ENCODE results near the gene RPL21.
A peak's percentile ranks its signal among the peaks of the same experiment; 100 is the strongest.
"Not testable (repeated sequence)": the region's sequence is repeated elsewhere in the genome, so short reads cannot be mapped to it uniquely, and the experiment has no call there.

RPL21 gene

DNA sequence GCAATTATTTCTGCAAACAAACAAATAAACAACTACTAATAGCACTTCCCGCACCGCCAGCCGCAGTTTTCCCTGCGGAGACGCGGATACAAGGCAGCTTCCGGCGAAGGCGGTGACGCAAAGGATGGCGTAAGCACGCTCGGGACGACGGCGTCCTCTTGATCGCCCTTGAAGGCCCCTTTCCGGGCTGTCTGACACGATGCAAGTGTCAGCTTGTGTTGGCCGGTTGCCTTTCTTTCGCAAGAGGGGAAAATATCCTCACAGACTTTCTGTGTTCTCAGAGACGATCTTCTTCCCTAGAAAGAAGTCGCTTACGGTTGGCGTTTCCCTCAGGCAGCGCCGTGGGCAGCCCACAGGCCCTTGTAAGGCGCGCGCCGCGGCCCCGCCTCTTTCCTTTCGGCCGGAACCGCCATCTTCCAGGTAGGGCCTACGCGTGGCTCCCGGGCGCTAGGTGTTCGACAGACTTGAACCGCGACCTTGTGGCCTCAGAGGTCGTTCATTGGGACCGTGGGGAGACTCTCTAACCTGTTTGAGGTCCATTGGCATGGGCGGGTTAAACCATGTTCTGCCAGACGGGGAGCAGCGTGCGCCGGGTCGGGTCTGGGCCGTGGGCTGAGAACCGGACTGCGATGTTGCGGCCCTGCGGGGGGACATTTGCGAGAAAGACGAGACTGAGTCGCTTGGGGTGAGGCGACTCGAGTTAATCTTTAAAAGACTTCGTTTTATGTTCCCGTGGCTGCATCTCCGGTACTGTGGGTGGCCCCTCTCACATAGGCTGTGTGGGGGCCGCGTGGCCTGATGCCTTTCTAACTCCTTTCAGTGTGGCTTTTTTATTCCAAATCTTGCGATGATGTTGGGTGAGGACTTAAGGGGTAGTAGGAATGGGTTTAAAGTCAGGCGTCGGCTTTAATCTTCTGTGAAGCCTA, at the start of gene RPL21:
Gene RPL21 (plus strand): TSS at position 393 of the 926 bp plus-strand sequence. CDS start 2,219 bp downstream, outside the sequence.
- peak; percentile 97 for FAIRE-seq

- no peak for FAIRE-seq
These were observed 49.7 kb upstream of the RPL21 start for GRCh38 chr13:27201661-27202060.

GRCh38 chr13:27203186-27203585, 48.2 kb upstream of the RPL21 start:
- no peak for FAIRE-seq

GRCh38 chr13:27203854-27204253, 47.5 kb upstream of the RPL21 start:
- no peak for FAIRE-seq

DNA sequence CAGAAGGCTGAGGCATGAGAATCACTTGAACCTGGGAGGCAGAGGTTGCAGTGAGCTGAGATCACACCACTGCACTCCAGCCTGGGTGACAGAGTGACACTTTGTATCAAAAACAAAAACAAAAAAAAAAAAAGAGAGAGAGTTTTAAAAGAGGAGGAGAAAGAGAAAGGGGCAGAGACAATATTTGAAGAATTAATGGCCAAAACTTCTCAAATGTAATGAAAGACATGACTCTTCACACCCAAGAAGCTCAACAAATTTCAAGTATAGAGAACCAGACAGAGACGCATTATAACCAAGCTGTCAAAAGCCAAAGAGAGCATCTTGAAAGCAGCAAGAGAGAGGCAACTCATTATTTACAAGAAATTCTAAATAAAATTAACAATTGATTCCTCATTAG, 42.8 kb upstream of the RPL21 start:
- no peak for FAIRE-seq

DNA sequence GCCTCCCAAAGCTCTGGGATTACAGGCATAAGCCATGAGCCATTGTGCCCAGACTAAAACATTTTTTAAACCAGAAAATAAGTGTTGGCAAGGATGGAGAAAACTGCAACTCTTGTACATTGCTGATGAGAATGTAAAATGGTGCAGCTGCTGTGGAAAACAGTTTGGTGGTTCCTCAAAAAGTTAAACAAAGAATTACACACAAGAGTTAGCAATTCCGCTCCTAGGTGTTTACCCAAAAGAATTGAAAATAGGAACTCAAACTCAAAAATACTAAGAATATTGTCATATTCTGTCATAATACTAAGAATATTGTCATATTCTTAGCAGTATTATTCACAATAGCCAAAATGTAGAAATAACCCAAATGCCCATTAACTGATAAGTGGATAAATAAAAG, 40.1 kb upstream of the RPL21 start:
- FAIRE-seq = no peak

GRCh38 chr13:27211771-27212364, 39.5 kb upstream of the RPL21 start:
- FAIRE-seq = no peak

GRCh38 chr13:27213386-27213785, 38.0 kb upstream of the RPL21 start:
- FAIRE-seq = not testable (repeated sequence)

GRCh38 chr13:27217791-27218190, 33.6 kb upstream of the RPL21 start:
- FAIRE-seq = not testable (repeated sequence)

- FAIRE-seq = not testable (repeated sequence)
These were observed 32.5 kb upstream of the RPL21 start for GRCh38 chr13:27218861-27219260.

DNA sequence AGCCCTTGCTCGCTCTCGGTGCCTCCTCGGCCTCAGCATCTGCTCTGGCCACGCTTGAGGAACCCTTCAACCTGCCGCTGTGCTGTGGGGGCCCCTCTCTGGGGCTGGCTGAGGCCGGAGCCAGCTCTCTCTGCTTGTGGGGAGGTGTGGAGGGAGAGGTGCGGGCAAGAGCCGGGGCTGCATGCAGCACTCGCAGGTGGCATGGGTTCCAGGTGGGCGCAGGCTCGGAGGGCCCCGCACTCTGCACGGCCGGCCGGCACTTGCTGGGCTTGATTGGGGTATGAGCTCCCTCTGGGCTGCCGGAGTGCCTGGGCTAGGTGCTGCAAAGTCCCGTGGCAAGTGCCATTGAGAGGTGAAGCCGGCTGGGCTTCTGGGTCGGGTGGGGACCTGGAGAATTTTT, 31.7 kb upstream of the RPL21 start:
- no peak for FAIRE-seq

DNA sequence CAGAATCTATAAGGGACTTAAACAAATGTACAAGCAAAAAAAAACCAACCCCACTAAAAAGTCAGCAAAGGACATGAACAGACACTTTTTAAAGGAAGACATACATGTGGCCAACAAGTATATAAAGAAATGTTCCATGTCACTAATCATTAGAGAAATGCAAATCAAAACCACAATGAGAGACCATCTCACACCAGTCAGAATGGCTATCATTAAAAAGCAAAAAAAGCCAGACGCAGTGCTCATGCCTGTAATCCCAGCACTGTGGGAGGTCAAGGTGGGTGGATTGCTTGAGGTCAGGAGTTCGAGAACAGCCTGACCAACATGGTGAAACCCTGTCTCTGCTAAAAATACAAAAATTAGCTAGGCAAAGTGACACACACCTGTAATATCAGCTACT, 29.3 kb upstream of the RPL21 start:
- FAIRE-seq = not testable (repeated sequence)

- FAIRE-seq = no peak
These were observed 24.4 kb upstream of the RPL21 start for GRCh38 chr13:27226991-27227390.

GRCh38 chr13:27228131-27228530, 23.2 kb upstream of the RPL21 start:
- FAIRE-seq = no peak

DNA sequence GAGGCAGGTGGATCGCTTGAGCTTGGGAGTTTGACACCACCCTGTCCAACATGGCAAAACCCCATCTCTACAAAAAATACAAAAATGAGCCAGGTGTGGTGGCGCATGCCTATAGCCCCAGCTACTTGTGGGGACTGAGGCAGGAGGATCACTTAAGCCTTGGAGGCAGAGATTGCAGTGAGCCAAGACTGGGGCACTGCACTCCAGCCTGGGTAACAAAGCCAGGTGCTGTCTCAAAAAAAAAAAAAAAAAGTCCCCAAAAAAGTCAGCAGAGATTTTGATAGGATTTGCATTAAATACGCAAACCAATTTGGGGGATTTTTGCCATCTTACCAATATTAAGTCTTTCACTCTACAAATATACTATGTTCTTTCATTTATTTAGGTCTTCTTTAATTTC, 21.7 kb upstream of the RPL21 start:
- no peak for FAIRE-seq

- no peak for FAIRE-seq
These were observed 17.4 kb upstream of the RPL21 start for GRCh38 chr13:27233964-27234363.

GRCh38 chr13:27236478-27236877, 14.9 kb upstream of the RPL21 start:
- FAIRE-seq = no peak

DNA sequence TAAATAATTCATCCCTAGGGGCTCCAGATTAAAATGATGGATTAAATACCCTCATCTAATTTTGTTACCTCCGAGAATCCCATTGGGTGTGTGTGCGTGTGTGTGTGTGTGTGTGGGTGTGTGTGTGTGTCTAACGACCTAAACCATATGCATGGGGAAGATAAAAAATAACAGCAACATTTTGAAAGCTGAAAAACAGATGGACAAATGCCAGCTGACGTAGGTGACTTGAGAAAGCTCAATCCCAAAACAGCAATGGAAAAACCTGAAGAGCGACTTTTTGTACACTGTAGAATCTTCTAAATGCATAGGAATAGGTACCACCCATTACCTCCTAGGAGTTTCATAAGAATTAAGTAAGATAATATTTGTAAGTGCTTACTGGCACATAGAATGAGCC, 8.7 kb upstream of the RPL21 start:
- FAIRE-seq = no peak

GRCh38 chr13:27245610-27246009, 5.7 kb upstream of the RPL21 start:
- no peak for FAIRE-seq

DNA sequence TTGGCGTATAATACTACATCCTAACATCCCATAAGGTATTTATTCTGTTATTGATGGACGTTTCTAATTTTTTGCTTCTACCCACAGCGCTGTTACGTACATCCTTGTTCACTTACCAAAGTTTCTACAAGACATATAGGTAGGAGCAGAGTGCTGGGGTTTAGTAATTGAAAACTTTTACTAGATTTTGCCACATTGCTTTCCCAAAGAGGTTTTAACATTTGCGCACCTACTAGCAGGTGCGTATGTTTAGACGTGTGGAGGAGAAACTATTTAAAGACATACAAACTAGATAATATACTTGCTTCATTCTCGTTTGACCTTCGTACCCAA, 559 bp upstream of the RPL21 start:
- no peak for FAIRE-seq

DNA sequence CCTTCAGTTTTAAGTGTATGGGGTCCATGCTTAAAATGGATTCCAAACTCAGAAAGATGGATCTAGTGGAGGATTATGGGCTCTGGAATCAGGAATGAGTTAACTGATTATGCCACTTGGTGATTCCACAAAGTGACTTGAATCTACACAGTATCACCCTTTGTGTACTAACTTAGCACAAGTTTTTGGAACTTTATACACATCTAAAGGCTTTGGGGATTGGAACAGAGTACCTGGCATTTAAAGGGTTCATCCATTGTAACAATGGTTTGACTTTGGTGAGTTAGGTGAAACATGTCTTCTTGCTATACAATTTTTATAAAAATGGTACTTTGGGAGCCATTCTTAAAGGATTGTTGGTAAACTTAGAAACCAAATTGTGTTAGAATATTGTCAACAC, 1.1 kb downstream of the RPL21 start:
- no peak for FAIRE-seq

DNA sequence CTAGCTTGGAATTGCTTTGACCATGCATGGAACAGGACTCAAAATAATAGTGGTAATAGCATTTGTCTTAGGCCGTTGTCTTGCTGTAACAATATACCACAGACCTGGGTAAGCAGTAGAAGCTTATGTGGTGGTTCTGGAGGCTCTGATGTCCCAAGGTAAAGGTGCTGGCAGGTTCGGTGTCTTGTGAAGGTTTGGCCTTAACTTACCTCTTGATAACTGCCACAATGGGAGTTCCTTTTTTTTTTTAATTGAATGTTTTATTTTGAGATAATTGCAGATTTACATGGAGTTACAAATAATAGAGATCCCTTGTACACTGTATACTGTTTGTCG, 5.8 kb downstream of the RPL21 start:
- no peak for FAIRE-seq

- FAIRE-seq = no peak
These were observed 6.4 kb downstream of the RPL21 start for GRCh38 chr13:27257648-27258253.

Measured in A204.1 (cell line).